Omental fat pad (tissue), 4 donors: ENCODE data around the gene ZNF618. TPM values are rescaled to one million over a fixed set of nuclear protein-coding genes. Genes with fewer than 3 reads are reported as not detected.

Experiments used
- ATAC-seq: fragments of 150-250 bp; one replicate; pipeline ENCODE4 v1.9.1; 2016; ENCODE audit warnings: mild to moderate bottlenecking, moderate library complexity; ENCODE audit not compliant: low FRiP score
- DNase-seq: peaks from one replicate; pipeline ENCODE4 v3.0.0-alpha.2; 2019; ENCODE audit warnings: low spot score
- CTCF ChIP-seq, 3 donors: fragments of 450-650 bp; IDR thresholded peaks; one replicate each; pipeline ENCODE4 v1.5.1; 2016 to 2017; ENCODE audit warnings: antibody characterized with exemption in 3 of 3, mild to moderate bottlenecking in 3 of 3, moderate library complexity in 2 of 3
- total RNA-seq, 4 donors: library from RNA; depleted of rRNA; stranded (reverse); fragments of >200 nt; gene quantifications; one replicate each; pipeline ENCODE4 v1.1.0, GENCODE V29; 2016

The ZNF618 gene
- total RNA-seq, 4 donors from 2014 or later, result 2.2 to 8.8 (median 5.9) TPM

- no peak for ATAC-seq
- no peak for TF ChIP-seq CTCF (IDR thresholded peaks at IDR 0.05)
- no peak for DNase-seq
Measured at GRCh38 chr9:114001794-114002261, 125.7 kb downstream of the ZNF618 start.

GRCh38 chr9:114002271-114002985, 126.3 kb downstream of the ZNF618 start:
- ATAC-seq (no peak), DNase-seq (no peak)
- no peak for TF ChIP-seq CTCF (IDR thresholded peaks at IDR 0.05)

GRCh38 chr9:114002986-114003350, 126.9 kb downstream of the ZNF618 start:
- no peak for DNase-seq
- no peak for ATAC-seq
- no peak for TF ChIP-seq CTCF (IDR thresholded peaks at IDR 0.05)

- no peak for ATAC-seq
- no peak for DNase-seq
- TF ChIP-seq CTCF (IDR thresholded peaks at IDR 0.05), result no peak
Measured at GRCh38 chr9:114003351-114003750, 127.2 kb downstream of the ZNF618 start.

GRCh38 chr9:114003758-114004157, 127.6 kb downstream of the ZNF618 start:
- ATAC-seq (no peak), DNase-seq (no peak)
- no peak for TF ChIP-seq CTCF (IDR thresholded peaks at IDR 0.05)

- no peak for DNase-seq
- no peak for ATAC-seq
- no peak for TF ChIP-seq CTCF (IDR thresholded peaks at IDR 0.05)
Measured at GRCh38 chr9:114004221-114004716, 128.2 kb downstream of the ZNF618 start.
